Stimulated activated CD4-positive, alpha-beta T cell treated with anti-CD3 and anti-CD28 coated beads, Interleukin-4, amount 100 ng/mL, for 4 hours (primary cell): Measurements from ENCODE around the gene ECM1.

Experiments used
- DNase-seq, 2 experiments: peaks; one replicate each; pipeline ENCODE4 v3.0.0-alpha.2; 2020

ECM1 gene

GRCh38 chr1:150560011-150560438, 52.1 kb downstream of the ECM1 start:
- DNase-seq = peak; percentile 65 to 67

DNA sequence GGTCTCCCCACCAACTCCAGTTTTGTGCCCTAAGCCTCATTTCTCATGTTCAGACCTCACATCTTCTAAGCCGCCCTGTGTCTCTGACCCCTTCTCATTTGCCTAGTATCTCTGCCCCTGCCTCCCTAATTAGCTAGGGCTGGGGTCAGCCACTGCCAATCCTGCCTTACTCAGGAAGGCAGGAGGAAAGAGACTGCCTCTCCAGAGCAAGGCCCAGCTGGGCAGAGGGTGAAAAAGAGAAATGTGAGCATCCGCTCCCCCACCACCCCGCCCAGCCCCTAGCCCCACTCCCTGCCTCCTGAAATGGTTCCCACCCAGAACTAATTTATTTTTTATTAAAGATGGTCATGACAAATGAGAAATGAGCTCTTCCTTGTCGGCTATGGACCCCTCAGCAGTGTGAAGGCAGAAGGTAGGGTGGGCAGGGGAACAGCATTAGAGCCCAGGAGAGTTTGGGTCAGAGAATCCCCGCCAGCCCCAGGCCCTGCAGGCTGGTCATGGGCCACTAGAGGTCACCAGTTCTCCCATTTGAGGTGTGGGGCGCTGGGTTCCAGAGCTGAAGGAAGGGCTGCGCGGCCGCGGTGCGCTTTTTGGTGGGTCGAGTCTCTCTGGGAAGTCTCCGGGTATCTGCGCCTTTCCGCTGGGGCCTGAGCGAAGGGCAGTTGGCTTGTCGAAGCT, 52.8 kb downstream of the ECM1 start:
- peak; percentile 79 to 81 for DNase-seq

DNA sequence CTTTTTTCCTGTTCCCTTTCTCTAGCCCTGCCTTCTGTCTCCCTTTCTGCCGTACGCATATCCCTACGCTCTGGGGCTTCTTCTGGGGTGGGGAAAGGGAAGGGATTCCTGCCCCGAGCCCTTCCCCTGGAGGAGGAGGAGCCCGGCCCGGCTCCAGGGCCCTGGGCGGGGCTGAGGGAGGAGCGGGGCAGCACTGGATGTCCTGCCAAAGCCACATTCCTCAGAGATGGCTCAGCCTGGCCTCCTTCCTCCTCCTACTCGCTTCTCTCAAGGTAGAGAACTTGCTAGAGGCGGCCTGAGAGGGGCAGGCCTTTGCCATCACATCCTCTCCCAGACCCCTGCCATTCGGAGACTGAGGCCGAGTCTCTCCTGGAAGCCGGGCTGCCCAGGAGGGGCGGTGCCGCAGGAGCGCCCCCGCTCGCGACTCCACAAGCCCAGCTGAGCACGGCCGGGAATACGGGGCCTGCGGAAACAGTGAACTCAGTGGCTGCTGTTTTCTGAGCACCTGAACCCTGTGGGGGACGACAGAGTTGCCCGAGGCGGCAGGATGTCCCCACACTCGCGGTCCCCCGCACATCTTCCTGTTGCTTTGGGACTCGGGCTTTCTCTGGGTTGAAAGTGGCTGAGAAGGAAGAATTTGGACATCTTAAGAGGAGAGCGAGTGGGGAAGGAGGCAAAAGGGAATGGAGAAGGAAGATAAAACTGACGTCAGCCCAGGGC, 53.5 kb downstream of the ECM1 start:
- peak; percentile 53 to 55 for DNase-seq

- peak; percentile 81 to 92 for DNase-seq
These were observed 54.1 kb downstream of the ECM1 start for GRCh38 chr1:150561974-150562445.

GRCh38 chr1:150562446-150563339, 54.8 kb downstream of the ECM1 start:
- peak; percentile 52 to 75 for DNase-seq
